22Rv1 (cell line): ENCODE measurements around the gene GRIA4.

Experiments
- H3K27ac ChIP-seq: fragments of 450-650 bp; 2 replicates; pipeline ENCODE4 v1.5.1; 2017
- ZFX ChIP-seq: fragments of 450-650 bp; IDR thresholded peaks from 2 replicates; pipeline ENCODE4 v1.6.1; 2017; ENCODE audit warnings: antibody characterized with exemption, borderline replicate concordance
- TF ChIP-seq, protein P1 (sequence below): fragments of 450-650 bp; IDR thresholded peaks from 2 replicates; pipeline ENCODE4 v1.5.1; 2017; ENCODE audit warnings: mild to moderate bottlenecking

The GRIA4 gene

GRCh38 chr11:105713696-105714095, 103.8 kb downstream of the GRIA4 start:
- TF ChIP-seq, protein P1, sequence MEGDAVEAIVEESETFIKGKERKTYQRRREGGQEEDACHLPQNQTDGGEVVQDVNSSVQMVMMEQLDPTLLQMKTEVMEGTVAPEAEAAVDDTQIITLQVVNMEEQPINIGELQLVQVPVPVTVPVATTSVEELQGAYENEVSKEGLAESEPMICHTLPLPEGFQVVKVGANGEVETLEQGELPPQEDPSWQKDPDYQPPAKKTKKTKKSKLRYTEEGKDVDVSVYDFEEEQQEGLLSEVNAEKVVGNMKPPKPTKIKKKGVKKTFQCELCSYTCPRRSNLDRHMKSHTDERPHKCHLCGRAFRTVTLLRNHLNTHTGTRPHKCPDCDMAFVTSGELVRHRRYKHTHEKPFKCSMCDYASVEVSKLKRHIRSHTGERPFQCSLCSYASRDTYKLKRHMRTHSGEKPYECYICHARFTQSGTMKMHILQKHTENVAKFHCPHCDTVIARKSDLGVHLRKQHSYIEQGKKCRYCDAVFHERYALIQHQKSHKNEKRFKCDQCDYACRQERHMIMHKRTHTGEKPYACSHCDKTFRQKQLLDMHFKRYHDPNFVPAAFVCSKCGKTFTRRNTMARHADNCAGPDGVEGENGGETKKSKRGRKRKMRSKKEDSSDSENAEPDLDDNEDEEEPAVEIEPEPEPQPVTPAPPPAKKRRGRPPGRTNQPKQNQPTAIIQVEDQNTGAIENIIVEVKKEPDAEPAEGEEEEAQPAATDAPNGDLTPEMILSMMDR = no peak
- TF ChIP-seq ZFX = no peak

GRCh38 chr11:105718641-105719040, 108.8 kb downstream of the GRIA4 start:
- TF ChIP-seq ZFX = no peak
- TF ChIP-seq, protein P1 = no peak

More at GRCh38 chr11:105713696-105714095, 103.8 kb downstream of the GRIA4 start:
- no peak overlapping the region for H3K27ac ChIP-seq

DNA sequence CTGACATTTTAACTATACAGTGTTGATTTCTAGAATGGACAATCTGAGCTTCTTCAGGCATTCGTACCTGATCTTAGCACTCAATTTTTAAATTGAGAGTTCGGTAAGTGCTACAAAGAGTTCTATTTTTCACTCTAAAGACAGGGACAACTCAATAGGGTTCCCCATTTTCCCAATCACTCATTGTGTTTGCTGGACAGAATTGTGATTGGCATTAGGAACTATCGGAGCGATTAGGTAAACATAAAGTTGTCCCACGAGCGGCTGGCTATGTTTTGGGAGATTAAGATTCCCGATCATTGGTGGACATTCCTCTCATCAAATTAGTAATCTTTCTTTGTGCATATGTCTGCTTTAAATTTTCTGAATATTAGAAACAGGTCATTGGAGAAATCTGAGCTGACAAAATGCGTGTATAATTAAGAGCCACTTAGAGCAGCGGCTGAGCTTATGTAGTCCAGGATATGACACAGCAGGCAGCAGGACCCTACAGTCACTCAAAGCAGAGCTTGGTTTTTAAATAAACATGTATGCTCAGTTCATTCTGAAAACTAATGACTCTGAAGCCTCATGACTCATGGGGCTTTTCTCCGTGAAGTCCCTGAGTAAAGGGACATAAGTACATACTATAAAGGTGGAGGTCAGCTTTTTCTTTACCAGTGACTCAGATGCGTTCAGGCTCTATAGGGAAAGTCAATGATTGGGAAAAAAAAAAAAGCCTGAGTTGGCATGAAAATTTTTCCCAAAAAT, 109.4 kb downstream of the GRIA4 start:
- TF ChIP-seq, protein P1 = no peak
- TF ChIP-seq ZFX = no peak
- H3K27ac ChIP-seq = no peak overlapping the region

More at GRCh38 chr11:105718641-105719040, 108.8 kb downstream of the GRIA4 start:
- H3K27ac ChIP-seq = no peak overlapping the region

DNA sequence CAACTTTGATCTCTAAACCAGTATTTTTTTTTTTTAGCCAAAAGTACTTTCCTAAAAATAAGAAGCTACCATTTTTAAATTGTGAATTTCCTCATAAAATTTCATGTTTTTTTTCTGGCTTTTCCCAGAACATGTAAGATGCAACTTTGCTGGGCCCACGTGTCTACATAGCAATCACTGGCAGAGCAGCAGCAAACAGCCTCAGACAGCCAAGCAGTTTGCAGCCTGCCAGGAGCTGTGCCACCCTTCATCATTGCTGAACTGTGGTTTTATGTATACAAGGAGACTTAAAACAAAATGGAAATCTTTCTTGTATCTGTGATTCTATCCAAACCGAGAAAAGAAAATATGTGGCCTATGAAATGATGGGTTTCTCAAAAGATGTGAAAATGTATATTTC, 110.2 kb downstream of the GRIA4 start:
- H3K27ac ChIP-seq = no peak overlapping the region
- TF ChIP-seq, protein P1 = no peak
- no peak for TF ChIP-seq ZFX

DNA sequence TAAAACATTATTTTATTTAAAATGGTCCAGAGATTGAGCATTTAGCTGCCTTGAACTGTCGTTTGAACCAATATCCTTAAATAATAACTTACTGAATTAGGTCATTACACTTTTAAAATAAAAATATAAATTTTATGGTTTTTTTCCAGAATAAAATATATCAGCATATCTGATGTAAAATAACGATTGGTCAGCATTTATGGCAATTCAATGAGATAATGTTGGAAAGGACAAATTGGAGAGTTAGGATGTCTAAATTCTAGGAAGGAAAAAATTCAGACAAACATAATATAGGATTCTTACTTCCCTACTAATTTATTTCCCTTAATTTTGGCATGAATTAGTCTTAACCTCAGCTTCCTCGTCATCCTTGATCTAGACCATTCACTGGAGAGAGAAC, 113.4 kb downstream of the GRIA4 start:
- TF ChIP-seq, protein P1 = no peak
- H3K27ac ChIP-seq = no peak overlapping the region

GRCh38 chr11:105732611-105733010, 122.7 kb downstream of the GRIA4 start:
- no peak for TF ChIP-seq ZFX
- TF ChIP-seq, protein P1 = no peak
- no peak overlapping the region for H3K27ac ChIP-seq

GRCh38 chr11:105734426-105734825, 124.6 kb downstream of the GRIA4 start:
- no peak overlapping the region for H3K27ac ChIP-seq
- TF ChIP-seq, protein P1 = no peak
- no peak for TF ChIP-seq ZFX
